HG02642 (cell line): ENCODE measurements around the gene TMA16.
"Not testable (repeated sequence)": the region's sequence is repeated elsewhere in the genome, so short reads cannot be mapped to it uniquely, and the experiment has no call there.

Experiments
- ATAC-seq: cut with Tn5 transposase; IDR thresholded peaks from one replicate; pipeline ENCODE4 v1.9.1; 2021; ENCODE audit warnings: mild to moderate bottlenecking; ENCODE audit not compliant: unreplicated experiment, poor library complexity

TMA16 gene

DNA sequence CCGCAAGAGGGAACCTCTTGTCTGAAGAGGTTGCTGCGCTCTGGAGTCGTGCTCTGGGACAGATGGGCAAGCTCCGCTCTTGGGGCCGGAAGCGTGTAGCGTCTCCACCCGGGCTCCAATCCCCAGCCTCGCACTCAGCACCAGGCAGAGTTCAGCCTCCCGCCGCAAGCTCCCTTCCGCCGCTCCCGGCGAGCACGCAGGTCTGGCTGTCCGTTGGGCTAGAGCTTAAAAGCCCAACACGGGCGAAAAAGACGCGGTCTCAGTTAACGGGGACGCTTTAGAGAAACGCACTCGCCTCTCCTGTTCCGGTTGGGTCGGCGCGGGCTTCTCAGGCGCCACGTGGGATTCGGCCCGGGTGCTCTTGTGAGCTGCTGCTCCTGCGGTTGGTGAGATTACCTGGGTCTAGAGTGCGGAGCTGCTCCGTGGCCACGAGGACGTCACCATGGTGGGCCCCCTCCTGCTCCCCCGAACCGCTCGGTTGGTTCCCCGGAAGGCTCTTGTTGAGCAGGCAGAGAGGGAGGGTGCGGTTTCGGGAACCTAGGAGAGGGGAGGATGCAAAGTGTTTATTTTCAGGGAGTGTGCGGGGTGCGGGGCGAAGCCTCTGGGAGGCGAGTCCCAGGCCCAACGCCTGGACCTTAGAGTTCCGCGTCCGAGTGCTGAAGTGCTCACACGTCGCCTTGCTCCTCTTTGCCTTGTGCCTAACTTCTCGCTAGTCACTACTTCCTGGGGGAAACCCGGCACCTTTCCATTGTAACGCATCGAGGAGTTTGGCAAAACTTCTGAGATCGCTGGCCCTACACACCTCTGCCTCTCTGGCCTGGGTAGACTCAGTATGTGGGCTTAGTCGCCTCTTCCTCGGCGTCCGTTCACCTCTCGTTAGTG is at the start of gene TMA16:
Gene TMA16, plus strand, starts transcription at position 331 of the 882 bp plus-strand sequence. Its CDS starts 112 bp downstream, at position 443.
- ATAC-seq: peak; percentile 92

DNA sequence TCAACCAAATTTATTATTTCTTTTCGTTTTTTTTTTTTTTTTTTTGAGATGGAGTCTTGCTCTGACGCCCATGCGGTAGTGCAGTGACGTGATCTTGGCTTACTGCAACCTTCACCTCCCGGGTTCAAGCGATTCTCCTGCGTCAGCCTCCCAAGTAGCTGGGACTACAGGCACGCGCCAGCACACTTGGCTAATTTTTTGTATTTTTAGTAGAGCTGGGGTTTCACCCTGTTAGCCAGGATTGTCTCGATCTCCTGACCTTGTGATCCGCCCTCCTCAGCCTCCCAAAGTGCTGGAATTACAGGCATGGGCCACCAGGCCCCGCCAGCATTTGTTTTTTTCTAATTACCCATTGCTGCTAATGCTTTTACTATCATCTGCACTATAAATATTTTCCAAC is 47.5 kb upstream of the TMA16 start:
- not testable (repeated sequence) for ATAC-seq

DNA sequence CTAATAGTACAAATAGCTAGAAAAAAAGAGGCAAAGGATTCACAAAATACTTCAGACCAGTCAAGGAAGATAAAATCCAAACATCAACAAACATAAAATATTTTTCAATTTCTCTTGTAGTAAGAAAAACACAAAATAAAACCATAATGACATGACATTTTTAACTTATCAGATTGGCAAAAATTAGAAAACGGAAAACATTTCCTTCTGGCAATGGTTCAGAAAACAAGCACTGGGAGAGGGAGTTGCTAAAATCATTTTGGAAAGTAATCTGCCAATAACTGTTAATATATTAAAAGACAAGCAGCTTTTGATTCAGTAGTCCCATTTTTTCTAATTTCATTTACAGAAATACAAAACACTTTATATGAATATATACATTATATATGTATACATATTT is 47.0 kb upstream of the TMA16 start:
- no peak for ATAC-seq

DNA sequence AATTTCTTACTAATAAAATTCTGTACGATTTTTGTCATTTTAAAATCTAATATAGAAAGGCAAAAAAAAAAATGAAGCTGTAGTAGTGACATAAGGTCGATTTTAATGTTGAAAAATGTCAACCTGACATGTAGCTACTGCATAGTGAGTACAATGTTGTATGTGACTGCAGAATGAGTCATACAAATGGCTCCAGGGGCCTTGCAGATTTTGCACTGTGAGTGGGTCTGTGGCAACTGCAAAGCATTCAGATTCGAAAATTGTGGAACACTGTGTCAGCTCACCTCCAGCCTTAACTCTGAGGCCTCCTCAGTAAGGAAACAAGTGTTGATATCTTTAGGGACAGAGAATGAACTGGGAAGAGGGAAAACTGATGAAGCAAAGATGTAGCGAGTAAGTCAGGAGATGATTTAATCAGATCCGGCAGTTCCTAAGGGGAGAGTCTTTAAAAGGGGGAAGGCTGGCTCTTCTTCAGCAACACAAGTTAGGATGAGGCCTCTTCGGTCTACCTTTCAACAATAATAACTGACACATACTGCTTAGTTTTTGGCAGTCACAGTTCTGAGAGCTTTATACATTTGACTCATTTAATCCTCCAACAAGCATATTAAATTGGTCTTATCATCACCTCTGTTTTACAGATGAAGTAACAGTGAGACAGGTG is 45.8 kb upstream of the TMA16 start:
- no peak for ATAC-seq

DNA sequence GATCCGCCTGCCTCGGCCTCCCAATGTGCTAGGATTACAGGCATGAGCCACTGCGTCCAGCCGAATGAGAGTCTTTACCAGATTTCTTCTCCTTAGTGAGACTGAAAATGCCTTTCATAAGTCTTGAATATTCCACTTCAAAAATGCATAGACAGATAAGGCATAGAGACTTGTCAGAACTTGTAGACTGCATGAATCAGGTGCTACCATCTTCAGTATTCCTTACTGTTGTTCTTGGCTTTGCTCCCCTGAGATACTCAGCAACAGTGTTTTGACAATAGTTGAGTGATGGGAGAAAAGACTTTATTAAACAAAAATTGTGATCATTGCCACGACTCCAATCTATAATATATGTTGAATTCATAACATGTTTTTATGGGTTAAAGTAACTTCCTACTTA is 31.9 kb upstream of the TMA16 start:
- ATAC-seq: no peak

DNA sequence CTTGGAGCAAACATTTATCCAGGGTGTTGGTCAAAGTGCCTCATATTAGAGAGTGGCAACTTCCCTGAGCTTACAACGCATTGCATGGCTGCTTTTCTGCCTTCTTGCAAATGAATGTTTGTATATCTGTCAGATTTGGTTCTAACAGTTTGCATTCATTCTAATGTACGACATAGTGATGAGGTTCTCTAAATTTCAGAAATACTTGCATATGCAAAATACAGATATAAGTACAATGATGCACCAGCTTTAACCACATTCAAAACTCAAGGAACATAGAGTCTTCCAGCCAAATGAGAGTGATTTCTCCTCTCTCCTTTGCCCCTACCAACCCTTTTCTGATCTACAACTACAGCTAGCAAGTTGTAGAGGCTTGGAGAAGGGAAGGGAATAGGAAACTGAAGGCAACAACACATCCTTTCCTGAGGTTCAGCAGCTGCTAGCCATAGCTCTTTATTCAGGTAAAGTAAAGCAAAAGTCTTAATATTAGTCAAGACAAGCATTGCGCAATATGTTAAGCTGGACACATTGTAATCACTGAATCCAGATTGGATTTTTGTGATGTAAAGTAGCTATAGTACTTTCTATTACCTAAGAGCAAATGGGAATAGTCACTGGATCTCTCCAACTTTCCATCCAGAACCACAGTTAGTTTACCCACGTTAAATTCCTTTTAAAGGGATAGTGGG is 27.3 kb upstream of the TMA16 start:
- ATAC-seq: no peak

DNA sequence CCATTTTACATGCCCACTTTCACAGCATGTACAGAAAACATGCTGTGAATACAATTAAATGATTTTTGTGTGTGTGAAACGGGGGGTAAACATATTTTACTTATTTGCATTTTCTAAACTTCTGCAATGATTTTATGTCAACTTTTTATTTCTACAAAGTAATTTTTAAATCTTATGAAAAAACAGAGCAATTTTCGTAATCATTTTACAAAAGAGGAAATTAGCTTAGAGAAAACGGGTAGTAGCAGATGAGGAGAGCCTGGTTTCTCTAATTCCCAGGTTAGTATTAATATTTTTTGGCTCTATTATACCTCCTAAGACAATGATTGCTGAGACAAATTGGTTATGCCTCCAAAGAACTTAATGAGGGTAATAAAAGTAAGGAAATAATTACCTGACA is 24.1 kb upstream of the TMA16 start:
- ATAC-seq: no peak

DNA sequence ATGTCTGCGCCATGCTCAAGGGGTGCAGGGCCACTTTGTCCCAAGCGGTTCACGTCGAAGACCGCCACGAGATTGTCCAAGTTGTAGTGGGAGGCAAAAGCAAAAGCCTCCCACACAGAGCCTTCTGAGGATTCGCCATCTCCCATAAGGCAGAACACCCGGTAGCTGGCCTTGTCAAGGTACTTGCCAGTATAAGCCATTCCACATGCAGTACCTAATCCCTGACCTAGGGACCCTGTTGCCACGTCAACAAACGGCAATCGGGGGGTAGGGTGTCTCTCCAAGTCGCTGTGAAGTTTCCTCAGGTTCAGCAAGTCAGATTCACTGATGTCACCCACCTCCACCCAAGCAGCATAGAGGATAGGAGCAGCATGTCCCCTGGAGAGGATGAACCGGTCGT is 21.4 kb upstream of the TMA16 start:
- ATAC-seq: no peak

DNA sequence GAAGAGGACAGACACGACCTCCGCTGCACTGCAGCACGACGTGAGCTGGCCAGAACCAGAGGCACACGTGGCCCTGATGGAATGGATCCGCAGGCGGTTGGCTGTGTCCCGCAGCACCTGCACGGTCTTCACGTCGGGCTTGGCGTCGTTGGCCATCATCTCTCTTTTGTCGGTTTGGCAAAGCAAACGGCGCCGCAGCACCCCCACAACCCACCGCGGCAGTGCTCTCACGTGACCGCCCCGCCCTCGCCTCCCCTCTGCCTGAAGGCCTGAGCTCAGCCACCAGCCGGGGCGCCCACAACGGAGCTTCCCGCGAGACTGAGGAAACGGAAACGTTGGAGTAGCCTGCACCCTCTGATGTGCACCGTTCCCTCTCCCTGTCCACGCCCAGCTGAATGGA is 20.9 kb upstream of the TMA16 start, which contains the start of gene TKTL2:
Gene TKTL2, minus strand, starts transcription at position 179 of the 400 bp plus-strand sequence. Its CDS starts 20 bp downstream, at position 159.
- ATAC-seq: no peak

DNA sequence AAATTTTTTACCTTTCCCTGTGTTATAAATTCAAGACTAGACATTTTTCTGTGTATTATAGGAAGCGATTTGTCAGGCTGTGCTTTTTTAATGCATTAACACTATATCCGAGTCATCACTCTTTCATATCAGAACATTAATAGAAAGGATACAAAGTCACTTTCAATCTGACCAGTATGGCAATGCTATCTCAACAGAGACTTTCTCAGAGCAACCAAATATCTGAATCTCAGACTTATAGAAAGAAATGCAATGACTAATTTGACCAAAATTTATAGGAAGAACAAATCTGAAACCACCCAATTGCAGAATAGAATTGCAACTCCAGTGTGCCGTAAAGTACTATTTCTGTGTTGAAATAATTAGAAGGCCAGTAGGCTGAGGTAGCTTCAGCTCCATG is 20.5 kb upstream of the TMA16 start:
- peak; percentile 57 for ATAC-seq

DNA sequence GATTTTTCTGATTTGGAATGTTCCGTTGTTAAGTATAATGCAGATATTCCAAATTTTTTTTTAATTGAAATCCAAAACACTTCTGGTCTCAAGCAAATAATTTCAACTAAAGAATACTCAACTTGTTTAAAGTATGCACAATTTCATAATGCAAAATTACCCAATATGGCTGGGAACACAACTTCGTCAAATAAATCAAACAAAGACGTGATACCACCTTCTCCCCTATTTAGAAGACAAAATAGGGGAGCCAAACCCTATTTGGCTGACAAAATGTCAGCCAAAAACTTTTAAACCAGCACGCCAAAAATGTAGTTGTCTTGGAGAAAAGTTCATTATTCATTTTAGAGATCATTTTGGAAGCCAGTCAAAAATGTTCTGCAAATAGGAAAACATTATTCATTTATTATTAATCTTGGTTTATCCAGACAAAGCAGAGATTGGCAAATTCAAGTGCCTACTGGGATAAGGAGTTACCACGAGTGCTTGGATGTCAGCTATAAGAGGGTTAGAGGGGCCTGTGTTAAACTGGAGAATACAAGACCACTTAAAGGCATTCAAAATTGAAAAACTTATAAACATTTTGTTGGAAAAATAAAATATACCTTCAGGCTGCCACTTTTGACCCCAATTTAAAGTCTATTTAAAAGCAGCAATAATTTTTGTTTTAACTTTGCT is 17.6 kb upstream of the TMA16 start:
- no peak for ATAC-seq

DNA sequence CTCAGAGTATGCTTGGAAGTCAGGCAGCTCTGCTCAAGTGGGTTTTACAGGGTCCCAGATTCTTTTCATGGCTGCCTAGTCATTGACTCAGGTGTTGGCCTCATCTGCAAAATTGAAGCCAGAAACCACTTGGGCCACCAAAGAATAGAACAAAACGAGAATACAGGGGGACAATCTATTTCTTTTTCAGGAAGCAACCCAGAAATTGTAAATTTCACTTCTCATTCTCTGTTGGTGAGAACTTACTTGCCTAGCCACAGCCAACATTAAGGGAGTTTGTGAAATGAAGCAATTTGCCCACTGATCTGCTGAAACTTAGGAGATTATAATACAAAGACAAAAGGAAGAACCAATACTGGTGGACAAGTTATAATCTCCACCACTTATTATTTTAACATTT is 12.3 kb upstream of the TMA16 start:
- ATAC-seq: peak; percentile 72

DNA sequence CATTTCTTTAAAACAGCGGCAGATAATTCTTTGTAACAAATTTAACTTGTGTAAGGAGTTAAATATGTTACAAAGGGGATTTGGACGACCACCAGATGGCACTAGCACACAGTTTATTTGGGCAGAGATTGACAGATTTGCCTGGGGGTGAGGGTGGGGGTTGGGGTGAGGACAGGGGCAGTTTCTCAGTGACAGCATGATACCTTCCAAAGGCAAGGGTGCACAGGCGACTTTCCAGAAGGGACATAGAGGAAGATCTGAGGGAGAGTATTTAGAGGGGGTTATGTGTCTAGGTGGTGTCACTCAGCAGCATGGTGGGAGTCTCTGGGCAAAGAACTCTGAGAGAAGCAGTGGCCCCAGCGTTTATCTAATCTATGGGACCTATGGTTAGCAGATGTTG is 9.6 kb upstream of the TMA16 start:
- ATAC-seq: no peak

DNA sequence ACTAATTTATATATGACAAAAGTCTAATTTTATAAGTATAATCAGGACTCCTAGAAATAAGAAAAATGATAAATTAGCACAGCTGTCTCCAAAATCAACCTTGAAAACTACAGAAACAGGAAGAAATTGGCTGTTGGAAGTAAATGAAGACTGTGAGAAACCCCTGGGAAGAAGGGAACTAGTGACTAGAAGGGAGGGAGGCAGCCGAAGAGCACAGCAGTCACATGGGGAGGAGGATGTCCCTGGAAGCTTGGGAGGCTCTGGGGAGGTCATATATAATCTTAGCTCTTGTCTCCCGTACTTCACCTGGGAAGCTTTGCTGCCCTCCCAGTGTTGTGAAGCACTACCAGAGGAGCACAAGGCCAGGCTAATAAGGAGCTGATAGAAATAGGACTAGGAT is 8.9 kb upstream of the TMA16 start:
- ATAC-seq: no peak

DNA sequence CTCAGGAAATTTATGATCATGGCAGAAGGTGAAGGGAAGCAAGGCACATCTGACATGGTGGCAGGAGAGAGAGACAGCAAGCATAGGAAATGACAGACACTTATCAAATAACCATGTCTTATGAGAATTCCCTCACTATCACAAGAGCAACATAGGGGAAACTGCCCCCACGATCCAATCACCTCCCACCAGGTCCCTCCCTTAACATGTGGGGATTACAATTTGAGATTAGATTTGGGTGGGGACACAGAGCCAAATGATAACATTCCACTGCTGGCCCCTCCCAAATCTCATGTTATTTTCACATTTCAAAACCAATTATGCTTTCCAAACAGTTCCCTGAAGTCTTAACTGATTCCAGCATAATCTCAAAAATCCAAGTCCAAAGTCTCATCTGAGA is 8.2 kb upstream of the TMA16 start:
- ATAC-seq: no peak

DNA sequence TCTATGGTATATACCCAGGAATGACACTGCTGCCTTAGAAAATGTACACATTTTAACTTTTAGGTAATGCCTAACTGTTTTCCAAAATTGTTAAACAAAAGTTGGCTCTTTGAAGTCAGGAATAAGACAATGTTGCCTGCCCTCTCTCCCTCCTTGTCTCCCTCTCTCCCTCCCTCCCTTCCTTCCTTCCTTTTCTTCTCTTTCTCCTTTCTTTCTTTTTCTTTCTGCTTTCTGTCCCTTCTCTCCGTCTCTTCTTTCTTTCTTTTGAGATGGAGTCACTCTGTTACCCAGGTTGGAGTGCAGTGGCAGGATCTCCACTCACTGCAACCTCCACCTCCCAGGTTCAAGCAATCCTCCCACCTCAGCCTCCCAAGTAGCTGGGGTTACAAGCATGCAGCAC is 4.6 kb upstream of the TMA16 start:
- ATAC-seq: no peak

DNA sequence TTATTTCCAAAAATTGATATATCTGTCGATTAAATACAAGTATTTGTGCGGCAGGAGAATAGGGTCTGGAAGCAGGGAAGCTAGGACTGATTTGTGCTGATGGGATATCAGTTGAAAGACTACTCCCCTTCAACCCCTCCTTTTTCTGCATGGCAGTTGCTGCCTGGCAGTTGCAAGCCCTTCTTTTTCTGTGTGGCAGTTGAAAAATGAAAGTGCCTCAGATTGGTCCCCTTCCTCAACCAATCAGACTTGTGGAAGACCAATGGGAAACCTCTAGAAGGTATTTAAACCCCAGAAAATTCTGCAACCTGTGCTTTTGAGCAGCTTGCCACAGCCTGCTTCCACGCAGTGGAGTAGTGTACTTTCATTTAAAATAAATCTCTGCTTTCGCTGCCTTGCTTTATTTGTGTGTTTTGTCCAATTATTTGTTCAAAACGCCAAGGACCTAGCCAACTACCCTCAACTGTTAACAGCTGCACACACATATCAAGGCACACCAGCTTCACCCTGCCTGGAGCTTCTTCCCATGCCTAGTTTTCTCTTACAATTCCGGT is 1.5 kb upstream of the TMA16 start:
- no peak for ATAC-seq

DNA sequence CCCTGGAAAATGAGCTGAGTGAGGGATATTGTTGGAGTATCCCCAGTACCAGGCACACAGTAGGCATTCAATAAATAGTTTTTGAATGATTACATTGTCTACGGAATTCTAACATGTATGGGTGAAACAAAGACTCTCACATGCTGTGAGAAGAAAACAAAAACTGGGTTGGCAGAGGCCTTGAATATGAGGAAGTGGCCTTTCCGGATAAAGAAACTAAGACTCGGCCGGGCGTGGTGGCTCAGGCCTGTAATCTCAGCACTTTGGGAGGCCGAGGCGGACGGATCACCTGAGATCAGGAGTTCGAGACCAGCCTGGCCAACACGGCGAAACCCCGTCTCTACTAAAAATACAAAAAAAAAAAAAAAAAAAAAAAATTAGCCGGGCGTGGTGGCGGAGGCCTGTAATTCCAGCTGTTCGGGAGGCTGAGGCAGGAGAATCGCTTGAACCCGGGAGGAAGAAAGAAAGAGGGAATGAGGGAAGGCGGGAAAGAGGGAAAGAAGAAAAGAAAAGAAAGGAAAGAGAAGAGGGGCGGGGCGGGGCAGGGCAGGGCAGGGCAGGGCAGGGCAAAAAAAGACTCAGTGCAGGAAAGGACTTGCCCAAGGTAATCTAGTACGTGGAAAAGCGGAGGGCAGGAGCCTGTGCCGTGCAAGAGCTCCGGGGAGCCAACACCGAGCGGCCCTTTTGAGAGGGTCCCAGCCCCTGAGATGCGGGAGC is 689 bp upstream of the TMA16 start:
- no peak for ATAC-seq

DNA sequence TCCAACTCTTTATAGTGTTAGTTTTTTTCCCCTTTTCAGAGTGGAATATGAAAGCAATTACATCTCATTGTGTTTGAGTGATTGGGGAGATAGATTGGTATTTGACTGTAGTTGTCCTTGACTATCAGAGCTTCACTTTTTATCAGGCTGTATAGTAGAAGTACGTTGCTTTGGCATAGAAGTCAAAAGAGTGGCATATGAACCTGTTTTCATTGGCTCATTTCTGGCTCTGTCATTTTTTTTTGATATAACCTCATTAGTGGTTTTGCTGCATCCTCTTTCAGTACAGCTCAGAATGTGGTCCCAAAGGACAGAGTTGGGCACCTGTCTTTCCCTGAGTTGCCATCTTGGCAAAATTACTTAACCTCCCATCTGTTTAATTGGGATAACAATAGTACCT is 1.4 kb downstream of the TMA16 start:
- peak; percentile 17 for ATAC-seq

DNA sequence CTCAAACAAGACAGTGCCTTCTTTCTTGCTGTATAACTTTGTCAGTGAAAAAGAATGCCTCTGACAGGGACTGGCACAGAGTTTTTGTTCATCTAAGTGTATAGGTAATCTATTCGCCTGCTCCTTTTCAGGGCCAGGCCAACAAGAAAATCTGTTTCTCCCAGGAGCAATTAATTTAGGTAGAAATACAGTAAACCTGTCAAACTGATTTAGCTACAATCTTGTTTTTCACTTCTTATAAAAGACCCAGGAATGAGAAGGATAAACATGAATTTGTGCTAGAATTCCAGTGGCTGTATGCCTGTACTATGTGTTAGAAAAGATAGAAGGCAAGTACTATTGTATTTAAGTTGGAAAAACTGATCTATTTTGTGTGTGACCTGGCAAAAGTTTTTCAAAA is 6.1 kb downstream of the TMA16 start:
- no peak for ATAC-seq
